Choroid plexus epithelial cell (primary cell): ENCODE results near the gene RICTOR.
"Not testable (repeated sequence)": the region's sequence is repeated elsewhere in the genome, so short reads cannot be mapped to it uniquely, and the experiment has no call there.

Source experiments
- DNase-seq: peaks from one replicate; pipeline ENCODE4 v3.0.0-alpha.2; 2010; ENCODE audit warnings: low read depth
- H3K4me3 ChIP-seq: 2 replicates; pipeline ENCODE4 v1.5.1; 2011; ENCODE audit warnings: low read depth, mild to moderate bottlenecking, control low read depth, low read length, moderate library complexity
- TF ChIP-seq, protein P1 (sequence below): conservative IDR thresholded peaks from 2 replicates; pipeline ENCODE4 v1.5.1; 2011; ENCODE audit warnings: low read depth, mild to moderate bottlenecking, control low read depth, inconsistent platforms, low read length, moderate library complexity

RICTOR gene

DNA sequence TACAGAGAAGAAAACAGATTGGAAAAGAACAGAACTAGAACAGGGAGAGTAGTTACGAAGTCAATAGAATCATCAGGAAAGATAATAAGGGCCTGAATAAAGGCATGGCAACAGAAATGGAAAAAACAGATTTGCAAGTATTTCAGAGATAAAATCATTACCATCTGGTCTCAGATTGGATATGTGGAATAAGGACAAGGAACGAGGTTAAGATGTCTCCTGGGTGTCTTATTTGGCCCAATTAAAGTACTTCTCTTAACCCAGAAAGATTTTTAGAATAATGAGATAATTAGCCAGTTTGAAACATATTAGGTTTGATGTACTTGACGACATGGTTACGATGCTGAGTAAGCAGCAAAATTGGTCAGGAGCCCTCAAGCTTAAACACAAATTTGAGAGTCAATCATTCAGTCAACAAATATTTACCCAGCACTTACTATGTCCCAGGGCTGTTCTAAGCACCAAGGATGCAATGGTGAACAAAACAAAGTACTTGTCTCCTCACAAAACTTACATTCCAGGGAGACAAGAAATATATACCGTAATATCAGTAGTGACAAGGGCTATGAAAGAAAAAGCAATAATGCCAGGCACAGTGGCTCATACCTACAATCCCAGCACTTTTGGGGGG lies 18.3 kb downstream of the RICTOR start:
- H3K4me3 ChIP-seq, result no peak overlapping the region
- no peak for DNase-seq
- TF ChIP-seq, protein P1, sequence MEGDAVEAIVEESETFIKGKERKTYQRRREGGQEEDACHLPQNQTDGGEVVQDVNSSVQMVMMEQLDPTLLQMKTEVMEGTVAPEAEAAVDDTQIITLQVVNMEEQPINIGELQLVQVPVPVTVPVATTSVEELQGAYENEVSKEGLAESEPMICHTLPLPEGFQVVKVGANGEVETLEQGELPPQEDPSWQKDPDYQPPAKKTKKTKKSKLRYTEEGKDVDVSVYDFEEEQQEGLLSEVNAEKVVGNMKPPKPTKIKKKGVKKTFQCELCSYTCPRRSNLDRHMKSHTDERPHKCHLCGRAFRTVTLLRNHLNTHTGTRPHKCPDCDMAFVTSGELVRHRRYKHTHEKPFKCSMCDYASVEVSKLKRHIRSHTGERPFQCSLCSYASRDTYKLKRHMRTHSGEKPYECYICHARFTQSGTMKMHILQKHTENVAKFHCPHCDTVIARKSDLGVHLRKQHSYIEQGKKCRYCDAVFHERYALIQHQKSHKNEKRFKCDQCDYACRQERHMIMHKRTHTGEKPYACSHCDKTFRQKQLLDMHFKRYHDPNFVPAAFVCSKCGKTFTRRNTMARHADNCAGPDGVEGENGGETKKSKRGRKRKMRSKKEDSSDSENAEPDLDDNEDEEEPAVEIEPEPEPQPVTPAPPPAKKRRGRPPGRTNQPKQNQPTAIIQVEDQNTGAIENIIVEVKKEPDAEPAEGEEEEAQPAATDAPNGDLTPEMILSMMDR, result no peak

DNA sequence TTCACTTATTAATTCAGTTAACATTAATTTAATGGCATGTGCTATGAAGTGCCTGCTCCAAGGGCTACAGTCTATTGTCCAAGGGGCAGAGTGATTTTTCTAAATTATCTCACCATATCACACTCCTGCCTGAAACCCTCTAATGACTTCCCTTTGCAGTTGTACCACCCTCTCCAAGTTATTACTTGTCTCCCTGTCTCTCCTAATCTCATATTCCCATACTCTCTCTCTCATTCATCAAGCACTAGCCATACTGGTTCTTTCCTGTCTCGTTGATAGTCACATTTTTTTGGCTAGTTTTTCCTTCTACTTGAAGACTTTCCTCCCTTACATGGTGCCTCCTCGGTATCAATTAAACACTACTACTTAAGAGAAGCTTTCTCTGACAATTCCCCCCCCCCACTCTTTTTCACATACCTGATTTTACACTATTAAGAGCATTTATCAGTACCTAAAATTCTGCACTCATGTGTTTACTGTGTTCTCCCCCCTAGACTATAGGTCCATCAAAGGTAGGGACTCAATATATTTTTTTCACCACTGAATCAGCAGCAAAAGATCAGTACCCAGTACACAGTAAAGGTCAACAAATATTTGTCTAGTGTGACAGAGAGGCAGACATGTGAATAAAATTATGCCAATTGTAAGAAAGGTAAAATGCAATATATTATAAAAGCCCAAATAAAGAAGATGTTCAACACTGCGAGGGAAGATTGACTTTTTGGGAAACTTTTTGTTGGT lies 19.0 kb downstream of the RICTOR start:
- no peak for DNase-seq
- TF ChIP-seq, protein P1, result no peak
- no peak overlapping the region for H3K4me3 ChIP-seq

DNA sequence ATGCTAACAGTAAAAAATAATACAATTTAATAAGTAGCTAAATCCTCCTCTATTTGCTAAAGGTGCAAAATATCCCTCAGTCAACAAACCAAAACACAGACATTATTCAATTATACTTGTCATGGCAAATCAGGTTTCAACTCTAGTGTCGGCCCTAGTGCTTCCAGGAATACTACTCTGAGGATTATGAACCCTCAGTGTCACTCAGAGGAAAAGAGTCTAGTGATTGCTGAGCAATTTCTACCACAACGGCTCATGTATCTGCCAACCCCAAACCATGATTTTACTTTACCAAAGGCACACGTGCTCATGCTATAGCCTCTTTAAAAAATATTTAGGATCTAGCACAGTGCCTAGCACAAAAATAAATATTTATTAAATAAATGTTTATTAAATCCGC lies 21.0 kb downstream of the RICTOR start:
- H3K4me3 ChIP-seq, result no peak overlapping the region
- TF ChIP-seq, protein P1, result no peak
- no peak for DNase-seq

DNA sequence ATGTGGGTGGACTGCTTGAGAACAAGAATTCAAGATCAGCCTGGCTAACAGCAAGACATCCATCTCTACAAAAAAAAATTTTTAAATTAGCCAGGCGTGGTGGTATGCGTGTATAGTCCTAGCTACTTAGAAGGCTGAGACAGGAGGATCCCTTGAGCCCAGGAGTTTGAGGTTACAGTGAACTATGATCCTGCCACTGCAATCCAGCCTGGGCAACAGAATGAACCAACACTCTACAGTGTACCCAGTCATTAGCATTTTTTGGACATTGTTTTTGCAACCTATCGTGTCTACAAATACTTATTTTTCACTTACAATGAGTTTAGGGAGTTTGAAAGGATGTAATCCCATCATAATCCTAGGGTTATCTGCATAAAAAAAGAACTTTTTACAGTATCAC lies 22.1 kb downstream of the RICTOR start:
- H3K4me3 ChIP-seq, result no peak overlapping the region
- no peak for DNase-seq
- TF ChIP-seq, protein P1, result no peak

DNA sequence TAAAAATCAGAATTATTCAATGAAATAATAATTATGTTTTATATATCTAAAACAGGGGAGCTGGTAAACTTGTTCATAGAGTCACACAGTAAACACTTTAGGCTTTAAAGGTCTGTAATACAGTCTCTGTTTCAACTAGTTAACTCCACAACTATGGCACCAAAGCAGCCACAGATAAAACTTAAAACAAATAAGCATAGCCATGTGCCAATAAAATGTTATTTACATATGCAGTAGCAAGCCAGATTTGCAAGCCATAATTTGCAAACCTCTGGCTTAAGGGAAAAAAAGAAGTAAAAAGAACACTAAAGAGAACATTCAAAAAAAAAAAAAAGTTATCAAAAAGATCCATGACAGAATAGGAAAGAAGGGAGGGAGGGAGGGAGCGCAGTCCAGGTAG lies 24.9 kb downstream of the RICTOR start:
- DNase-seq, result no peak
- TF ChIP-seq, protein P1, result no peak
- no peak overlapping the region for H3K4me3 ChIP-seq

DNA sequence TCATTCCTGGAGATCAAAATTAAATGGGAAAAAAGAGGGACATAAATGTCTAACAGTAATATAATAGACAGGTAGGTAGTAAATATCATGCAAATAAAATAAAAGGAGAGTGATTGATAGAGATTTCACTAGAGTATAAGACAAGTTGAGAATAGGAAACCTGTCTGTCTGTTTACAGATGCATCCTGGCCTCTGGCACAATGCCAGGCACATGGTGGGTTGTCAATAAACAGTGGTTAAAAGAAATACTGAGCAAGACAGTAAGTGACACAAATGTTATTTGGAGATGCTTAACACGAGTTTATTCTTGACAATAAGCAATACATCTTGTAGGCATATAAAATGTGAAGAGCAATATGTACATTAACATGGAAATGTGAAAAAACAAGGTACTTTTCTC lies 33.3 kb downstream of the RICTOR start:
- no peak for DNase-seq
- H3K4me3 ChIP-seq, result no peak overlapping the region
- TF ChIP-seq, protein P1, result no peak

DNA sequence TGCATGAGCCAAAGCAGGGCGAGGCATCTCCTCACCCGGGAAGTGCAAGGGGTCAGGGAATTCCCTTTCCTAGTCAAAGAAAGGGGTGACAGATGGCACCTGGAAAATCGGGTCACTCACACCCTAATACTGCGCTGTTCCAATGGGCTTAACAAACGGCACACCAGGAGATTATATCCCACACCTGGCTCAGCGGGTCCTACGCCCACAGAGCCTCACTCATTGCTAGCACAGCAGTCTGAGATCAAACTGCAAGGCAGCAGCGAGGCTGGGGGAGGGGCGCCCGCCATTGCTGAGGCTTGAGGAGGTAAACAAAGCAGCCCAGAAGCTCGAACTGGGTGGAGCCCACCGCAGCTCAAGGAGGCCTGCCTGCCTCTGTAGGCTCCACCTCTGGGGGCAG lies 39.7 kb downstream of the RICTOR start:
- not testable (repeated sequence) for H3K4me3 ChIP-seq, DNase-seq
